GOT3 (cell line): ENCODE results near the gene LILRB2.
"Not testable (repeated sequence)": the region's sequence is repeated elsewhere in the genome, so short reads cannot be mapped to it uniquely, and the experiment has no call there.

Source experiments
- DNase-seq: peaks from one replicate; lab custom pipeline; 2025; ENCODE audit warnings: mixed read lengths; lab: John Stamatoyannopoulos, UW

The LILRB2 gene

DNA sequence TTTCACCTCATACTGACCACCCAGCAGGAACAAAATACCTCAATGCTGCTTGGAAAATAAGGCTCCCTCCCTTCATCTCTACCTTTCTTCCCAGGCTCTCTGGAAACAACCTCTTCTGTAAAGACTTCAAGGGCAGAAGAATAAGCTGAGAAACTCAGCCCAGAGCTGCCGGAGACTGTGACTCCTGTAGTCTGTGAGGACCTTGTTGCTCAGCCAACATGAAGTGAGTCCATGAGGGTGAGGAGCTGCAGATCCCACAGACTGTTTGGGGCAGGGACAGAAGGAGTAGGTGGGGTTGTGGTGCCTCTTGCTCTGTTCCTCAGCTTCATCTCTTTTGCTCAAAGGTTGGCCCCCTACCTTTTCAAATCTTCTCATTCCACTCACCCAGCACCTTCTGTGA lies 24.2 kb upstream of the LILRB2 start:
- no peak for DNase-seq

DNA sequence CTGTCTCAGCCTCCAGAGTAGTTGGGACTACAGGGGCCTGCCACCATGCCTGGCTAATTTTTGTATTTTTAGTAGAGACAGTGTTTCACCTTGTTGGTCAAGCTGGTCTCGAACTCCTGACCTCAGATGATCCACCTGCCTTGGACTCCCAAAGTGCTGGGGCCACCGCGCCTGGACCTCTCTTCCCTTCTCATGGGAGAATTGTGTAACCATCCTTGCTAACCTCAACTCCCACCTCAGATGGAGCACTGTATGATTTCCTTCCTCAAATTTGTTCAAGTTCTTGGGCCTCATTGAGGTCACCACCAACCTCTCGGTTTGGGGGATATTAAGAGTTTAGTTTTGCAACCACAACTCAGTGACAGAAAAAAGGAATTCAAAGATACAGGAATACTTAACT lies 21.3 kb upstream of the LILRB2 start:
- DNase-seq = no peak

DNA sequence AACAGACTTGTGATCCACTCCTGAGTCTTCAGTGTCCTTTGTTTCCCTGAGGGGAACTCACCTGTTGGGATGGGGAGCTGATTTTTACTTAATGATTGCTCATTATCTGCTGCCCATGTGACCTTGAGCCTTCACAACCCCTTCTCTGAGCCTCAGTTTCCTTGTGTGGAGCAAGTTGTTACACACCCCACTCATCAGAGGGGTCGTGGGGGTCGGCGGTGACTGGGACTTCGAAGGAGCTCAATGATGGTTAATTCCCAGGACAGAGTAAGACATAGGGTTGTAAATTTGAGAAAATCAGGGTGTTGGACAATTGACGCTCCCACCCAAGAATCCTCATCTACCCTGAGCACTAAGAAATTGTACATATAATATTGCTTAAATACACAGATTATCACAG lies 18.6 kb upstream of the LILRB2 start:
- no peak for DNase-seq

DNA sequence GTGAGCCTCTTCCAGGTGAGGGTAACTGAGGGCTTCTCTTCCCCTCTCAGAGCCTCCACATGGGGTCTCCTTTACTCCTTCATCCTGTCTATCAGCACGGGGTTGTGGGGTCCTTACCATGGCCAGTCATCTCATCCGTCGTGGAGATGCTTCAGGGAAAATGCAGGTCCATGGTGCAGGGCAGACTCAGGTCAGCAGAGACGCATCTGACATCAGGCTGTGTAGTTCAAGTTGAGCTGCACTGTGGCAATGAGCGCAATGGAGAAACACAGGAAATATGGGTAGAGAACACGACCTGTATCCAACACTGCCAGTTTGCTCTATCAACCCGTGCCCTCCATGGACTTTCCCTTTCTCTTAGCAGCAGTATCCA lies 18.2 kb upstream of the LILRB2 start:
- no peak for DNase-seq

DNA sequence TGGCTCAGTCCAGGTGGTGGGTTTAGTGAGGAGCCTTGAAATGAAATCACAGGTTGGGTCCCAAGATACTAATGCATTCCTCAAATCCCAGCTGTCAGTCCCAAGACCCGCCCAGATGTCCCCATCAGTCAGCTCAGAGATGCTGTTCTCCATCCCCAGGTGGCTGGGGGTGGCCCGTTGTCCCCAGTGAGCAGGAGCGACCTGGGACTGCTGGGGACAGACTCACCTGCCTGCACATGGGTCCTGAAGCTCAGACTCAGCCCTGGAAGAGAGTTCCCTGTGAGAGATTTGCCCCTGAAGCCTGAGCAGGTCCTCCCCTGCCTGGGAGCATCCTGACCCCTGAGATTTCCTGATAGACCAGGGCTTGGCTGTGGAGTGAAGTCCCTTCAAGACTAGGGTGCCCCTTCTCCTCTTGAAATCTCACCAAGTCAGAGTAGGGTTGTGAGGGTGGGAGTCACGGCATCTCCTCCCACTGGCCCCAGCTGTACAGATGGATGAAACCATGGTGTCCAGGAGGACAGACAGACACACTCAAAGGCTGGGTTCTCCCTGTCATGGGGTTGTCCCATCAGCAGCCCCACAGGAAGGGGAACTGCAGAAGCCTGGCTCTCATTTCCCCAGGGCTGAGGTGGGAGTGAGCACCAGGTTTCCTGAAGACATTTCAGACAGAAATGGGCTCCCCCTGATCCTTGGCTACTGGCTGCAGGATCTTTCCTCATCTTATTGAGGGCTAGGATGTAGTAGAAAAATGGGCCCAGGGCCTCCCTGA lies 17.6 kb upstream of the LILRB2 start:
- DNase-seq = no peak

DNA sequence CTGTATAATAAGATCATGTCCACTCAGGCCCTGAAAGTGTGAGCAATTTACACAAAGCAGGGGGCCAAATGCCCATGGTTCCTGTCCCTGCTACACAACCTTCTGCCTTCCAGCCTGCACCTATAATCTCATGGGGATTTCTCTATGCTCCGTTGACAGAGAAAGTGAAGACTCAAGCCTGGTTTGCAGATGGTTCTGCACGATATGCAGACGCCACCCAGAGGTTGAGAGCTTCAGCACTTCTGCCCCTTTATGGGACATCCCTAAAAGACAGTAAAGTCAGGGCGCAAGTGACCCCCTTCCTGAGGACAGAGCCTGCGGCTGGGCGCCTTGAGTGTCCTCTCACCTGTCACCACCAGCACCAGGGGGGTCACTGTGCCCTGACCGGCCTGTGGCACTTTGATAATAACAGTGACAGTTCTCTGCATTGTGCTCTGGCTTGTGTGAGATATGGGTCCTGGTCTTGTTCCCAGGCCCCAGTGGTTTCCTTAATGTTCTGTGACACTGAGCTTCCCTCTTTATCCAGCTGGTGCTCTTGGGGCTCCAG lies 16.9 kb upstream of the LILRB2 start:
- no peak for DNase-seq

DNA sequence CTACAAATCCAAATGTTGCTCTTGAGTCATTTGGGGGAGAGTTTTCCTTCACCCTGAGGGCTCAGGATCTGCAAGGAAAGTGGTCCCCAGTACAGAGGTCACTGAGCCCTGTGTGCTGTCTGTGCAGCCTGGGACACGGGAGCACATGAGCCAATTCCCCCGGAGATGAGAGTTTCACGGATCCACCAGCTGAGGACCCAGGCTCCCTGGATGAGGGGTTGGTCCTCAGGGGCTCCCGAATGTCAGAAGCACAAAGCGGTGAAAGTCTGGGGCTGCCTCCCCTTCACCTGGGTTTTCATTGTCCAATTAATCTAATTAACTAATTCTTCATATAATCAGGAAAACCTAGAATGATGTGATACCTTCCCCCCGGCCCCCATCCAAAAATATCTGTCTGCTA lies 13.6 kb upstream of the LILRB2 start:
- DNase-seq = no peak

DNA sequence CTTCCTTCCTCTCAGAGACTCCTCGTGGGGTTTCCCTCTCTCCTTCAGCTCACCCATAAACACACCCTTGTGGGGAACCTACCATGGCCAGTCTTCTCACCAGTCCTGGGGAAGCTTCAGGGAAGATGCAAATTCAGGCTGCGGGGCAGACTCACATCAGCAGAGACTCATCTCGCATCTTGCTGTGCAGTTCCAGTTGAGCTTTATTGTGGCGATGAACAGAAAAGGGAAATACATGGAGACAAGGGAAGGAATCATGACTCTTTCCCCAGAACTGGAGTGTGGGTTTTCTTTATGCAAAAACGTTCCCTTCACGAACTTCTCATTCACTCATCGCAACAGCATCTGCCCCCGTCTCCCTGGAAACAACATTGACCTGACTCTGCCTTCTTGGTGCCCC lies 8.2 kb upstream of the LILRB2 start:
- not testable (repeated sequence) for DNase-seq

DNA sequence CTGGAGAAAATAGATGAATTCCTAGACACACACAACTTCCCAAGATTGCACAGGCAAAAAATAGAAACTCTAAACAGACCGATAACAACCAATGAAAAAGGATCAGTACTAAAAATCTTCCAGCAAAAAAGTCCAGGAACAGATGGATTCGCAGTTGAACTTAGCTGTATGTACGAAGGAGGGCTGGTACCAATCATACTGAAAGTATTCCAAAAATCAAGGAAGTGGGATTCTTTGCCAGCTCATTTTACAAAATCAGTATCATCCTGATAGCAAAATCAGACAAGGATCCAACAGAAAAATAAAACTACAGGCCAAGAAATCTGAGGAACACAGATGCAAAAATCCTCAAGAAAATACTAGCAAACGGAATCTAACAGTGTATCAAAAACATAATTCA lies 6.5 kb upstream of the LILRB2 start:
- DNase-seq = no peak

DNA sequence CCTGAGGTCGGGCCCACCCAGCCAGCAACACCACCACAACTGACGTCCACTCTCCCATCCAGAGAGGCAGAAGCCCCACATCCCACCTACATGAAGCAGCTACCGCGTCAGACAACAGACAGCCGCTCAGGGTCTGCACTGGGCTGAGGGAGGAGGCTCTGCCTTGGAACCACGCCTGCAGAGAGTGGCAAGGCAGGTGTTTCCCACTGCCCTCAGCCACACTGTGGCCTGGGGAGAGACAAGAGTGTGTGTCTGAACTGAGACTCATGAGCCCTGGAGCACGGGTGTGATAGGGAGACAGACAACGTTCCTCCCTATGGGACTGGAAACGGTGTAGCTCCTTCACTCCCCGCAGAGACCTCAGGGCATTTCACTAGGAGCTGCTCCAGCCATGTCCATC lies 5.4 kb upstream of the LILRB2 start:
- not testable (repeated sequence) for DNase-seq

DNA sequence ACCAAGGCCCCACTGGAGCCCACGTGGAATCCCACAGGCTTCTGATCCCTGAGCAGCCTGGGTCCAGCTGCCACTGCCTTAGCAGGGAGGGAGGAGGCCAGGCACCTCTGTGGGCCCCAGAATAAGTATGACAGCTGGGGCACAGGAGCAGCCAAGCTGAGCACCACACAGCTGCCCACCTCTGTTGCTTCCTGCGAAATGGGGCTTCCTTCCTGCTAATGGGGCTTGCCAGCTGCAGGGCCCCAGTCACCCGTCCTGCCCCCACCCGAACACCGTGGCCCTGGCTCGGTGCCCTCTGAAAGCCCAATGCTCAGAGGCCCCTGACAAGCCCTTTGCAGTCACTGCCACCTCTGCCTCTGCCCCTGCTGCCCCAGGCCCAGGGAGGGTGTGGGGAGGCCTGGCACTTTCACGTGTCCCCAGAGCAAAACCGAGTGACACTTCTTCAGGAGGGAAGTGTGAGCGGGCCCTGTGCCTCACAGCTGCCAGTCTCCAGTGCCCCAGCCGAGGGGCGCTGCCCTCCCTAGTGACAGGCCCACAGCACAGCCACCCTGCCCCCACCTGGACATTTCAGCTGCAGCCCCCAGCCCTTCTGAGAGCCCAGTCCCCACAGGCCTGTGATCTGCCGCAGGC lies 4.6 kb upstream of the LILRB2 start:
- DNase-seq = not testable (repeated sequence)

DNA sequence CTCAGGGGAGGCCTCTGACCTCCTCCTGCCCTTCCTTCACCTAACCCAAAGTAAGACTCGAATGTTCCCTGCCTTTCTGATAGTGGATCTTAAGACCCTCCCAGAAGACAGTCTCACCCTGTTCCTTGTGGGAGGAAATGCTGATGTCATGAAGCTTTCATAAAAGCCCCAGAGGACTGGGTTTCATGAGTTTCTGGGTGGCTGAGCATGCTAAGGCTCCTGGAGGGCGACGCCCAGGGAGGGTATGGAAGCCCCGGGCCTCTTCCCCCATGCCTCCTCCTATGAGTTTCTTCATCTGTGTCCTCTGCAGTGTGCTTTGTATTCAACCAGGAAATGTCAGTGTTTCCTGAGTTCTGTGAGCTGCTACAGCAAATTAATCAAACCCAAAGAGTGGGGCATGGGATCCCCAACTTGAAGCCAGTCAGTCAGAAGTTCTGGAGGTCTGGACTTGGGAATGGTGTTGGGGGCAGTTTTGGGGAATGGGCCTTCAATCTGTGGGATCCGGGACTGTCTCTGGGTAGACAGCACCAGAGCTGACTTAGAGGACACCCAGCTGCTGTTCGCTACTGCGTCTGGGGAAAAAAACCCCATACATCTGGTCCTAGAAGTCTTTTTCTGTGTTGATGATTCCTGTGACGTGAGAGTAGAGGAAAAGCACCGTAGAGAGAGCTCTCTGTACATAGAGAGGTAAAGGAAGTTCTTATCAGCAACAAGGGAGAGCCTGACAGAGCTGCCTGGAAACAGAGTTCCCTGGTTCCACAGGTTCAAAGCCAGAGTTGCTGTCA lies 2.0 kb upstream of the LILRB2 start:
- DNase-seq = no peak

DNA sequence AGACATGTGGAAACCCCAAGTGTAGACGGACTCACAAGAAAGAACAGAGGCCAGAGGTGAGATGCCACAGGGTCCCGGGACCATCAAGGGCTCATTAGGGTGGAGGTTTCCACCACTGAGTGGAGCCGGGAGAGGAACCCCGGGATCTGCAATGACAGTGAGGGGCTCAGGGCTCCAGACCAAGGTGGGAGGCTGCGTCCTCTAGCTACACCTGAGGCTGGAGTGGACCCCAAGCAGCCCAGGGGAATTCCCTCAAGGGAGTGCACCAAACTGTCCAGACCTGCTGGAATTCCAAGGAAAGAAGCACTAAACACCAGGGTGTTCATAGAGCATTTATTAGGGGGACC lies 792 bp upstream of the LILRB2 start:
- DNase-seq = not testable (repeated sequence)

DNA sequence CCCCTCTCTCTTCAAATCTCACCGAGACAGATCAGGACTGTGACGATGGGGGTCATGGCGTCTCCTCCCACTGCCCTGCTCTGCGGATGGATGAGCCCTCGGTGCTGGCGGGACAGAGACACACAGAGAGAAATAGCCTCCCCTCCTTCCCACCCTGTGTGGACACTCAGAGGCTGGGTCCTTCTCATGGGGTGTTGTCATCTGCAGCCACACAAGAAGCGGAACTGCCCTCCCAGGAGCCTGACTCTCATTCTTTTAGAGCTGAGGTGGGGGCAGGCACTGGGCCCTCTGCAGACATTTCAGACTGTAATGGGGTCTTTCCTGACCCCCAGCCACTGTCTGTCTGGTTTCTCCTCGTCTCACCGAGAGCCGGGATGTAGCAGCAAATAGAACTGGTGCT lies 469 bp downstream of the LILRB2 start:
- DNase-seq = not testable (repeated sequence)

DNA sequence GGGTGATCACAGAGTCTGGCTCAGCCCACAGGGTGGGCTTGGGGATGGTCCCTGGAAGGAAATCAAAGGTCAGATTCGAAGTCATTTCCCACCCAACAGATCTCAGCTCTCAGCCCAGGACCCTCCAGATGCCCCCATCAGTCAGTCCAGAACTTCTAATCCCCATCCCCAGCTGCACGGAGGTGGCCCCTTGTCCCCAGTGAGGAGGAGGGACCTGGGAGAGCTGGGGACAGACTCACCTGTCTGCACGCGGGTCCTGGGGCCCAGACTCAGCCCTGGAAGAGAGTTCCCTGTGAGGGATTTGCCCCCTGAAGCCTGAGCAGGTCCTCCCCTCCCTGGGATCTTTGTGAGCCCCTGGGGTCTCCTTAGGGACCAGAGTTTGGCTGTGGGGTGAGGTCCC lies 885 bp downstream of the LILRB2 start:
- not testable (repeated sequence) for DNase-seq

DNA sequence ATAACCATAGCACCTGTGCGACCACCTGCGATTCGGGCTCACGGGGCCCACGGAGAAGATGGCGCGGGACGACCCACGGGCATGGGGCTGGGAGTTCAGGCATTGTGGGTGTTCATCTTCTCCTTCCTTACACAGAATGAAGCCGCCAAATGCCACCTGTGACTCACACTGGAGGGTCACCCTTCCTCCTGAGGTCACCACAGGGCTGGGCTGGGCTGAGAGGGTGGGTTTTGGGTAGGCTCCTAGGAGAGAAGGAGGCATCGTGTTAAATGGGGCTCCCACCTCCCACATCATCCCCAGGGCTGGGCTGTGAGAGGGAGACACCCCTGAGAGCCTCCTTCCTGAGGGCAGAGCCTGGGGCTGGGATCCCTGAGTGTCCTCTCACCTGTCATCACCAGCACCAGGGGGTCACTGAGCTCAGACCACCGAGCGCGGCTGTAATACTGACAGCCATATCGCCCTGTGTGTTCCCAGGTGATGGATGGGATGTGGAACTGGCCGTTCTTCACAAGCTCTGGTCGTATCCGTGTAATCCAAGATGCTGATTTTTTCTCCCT lies 1.4 kb downstream of the LILRB2 start:
- no peak for DNase-seq

DNA sequence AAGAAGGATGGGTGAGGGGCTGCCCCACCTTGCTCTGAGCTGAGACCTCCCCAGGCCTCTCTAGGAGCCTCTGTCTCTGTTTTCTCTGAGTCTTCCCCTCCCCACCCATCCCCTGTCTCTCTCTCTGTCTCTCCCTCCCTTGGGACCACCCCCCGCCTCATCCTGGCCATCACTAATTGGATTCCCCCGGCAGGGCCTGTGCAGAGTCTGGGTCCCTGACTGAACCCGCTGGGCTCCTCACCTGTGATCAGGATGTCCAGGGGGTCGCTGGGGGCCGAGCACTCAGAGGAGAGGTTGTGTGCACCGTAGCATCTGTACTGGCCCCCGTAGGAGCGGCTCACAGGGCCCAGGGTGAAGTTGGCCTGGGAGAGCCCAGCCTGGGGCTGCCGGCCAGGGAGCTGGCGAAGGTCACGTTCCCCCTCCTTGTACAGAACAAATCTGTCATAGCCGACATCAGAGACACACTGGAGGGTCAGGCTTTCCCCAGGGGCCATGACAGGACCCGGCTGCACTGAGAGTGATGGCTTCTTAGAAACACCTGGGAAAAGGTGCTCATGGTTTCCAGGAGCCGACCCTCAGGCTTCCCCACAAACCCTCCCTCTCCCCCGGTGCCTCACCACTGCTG lies 2.2 kb downstream of the LILRB2 start:
- not testable (repeated sequence) for DNase-seq

DNA sequence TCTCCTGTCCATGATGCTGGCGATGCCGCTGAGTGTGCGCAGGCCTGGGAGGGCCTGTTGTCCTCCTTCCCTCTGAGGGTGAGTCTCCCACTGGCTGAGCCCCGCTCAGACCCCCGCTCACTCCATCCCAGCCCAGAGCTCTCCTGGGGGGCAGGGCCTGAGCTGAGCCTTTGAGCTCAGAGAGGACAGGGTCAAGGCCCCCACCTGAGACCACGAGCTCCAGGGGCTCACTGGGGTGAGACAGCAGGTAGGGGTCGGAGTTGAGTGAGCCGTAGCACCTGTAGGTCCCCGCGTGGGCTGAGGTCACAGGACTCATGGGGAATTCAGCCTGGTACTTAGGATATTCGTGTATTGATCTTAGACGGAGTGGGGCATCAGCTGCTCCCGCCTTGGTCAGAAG lies 2.9 kb downstream of the LILRB2 start:
- not testable (repeated sequence) for DNase-seq

DNA sequence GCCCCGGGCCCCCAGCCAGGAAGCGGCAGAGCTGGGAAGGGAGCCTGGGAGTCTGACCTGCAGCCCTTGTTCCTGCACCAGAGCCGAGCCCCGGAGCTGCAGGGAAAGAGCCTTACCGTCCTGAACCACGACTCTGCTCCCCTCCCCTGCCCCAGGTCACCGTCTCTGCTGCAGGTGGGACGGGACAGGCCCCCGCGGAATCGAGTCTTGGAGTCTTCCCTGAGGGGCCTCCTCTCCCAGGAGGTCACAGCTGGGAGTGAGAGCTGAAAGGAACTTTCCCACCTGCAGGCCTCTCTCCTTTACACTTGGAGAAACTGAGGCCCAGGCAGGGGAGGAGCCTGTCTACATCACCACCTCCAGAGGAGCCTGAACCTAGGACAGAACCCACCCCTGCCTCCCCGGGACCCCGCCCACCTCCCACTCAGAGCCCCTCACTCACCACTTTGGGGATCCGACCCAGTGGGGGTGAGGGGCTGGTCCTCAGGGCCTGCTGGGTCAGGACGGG lies 3.7 kb downstream of the LILRB2 start:
- not testable (repeated sequence) for DNase-seq

DNA sequence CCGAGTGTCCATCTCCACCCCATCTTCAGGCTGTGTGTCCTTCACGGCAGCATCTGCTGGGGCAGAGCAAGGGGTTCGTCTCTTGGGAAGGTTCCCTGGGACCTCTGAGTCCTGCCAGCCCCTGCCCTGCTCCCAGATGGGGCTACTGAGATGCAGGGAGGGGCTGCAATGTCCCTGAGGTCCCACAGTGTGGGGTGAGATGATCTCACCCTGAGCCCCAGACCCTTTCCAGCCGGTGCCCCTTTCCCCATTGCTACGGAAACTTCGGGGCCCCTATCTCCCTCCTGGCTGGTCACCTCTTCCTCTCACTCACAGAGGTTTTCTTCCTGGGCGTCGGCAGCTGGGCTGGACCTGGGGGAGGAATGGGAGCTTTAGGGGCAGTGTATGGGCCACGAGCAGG lies 5.0 kb downstream of the LILRB2 start:
- DNase-seq = no peak

DNA sequence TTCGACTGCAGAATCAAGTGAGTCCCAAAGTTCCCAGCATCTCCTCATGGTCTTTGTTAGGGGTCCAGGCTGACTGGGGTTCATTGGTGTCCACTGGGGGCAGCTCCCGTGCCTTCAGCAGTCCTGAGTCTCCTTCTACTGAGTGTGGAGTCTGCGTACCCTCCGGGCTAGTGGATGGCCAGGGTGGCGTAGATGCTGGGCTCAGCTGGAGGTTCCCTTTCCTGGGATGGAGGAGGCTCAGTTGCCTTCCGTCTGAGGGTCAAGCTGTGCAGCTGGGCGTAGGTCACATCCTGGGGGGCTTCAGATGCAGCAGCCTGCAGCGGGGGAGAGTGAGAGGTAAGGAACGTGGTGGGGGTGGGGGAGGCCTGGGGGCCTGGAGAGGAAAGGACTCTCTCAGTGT lies 6.4 kb downstream of the LILRB2 start:
- not testable (repeated sequence) for DNase-seq

DNA sequence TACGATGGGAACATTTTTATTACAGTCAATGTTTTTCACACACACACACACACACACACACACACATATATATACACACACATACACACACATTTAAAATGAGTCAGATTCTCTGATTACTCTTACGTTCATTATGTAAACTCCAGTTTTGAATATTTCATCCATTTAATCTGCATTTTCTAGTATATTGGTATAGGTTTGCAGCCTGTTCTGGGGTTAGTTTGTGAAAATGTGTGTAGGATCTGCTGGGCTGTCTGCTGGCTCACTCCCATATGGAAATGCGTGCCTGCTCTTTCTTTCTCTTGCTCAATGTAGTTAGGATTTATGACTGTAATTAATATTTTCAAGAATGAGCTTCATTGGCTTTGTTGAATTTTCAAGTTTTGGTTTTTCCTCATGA lies 7.1 kb downstream of the LILRB2 start:
- no peak for DNase-seq
